HG03097 (cell line): ENCODE data around the gene NFATC1.

ENCODE experiments used
- ATAC-seq: cut with Tn5 transposase; IDR thresholded peaks from one replicate; pipeline ENCODE4 v1.9.1; 2021; ENCODE audit not compliant: unreplicated experiment, low FRiP score

Gene NFATC1

GRCh38 chr18:79420033-79420745 lies 24.5 kb downstream of the NFATC1 start:
- ATAC-seq, result no peak

GRCh38 chr18:79421275-79421857 lies 25.6 kb downstream of the NFATC1 start:
- ATAC-seq, result no peak

- ATAC-seq, result peak; percentile 75
Observed at GRCh38 chr18:79422022-79422782, 26.5 kb downstream of the NFATC1 start.

GRCh38 chr18:79422783-79423165 lies 27.0 kb downstream of the NFATC1 start:
- no peak for ATAC-seq

- ATAC-seq, result no peak
Observed at GRCh38 chr18:79423211-79424007, 27.7 kb downstream of the NFATC1 start.

GRCh38 chr18:79424008-79424565 lies 28.4 kb downstream of the NFATC1 start:
- ATAC-seq, result no peak

- no peak for ATAC-seq
Observed at GRCh38 chr18:79424880-79425568, 29.3 kb downstream of the NFATC1 start.

- no peak for ATAC-seq
Observed at GRCh38 chr18:79425569-79425886, 29.8 kb downstream of the NFATC1 start.

GRCh38 chr18:79426376-79427300 lies 30.9 kb downstream of the NFATC1 start:
- no peak for ATAC-seq

GRCh38 chr18:79427368-79428225 lies 31.9 kb downstream of the NFATC1 start:
- no peak for ATAC-seq

- ATAC-seq, result no peak
Observed at GRCh38 chr18:79428287-79428686, 32.6 kb downstream of the NFATC1 start.

GRCh38 chr18:79429381-79429780 lies 33.7 kb downstream of the NFATC1 start:
- ATAC-seq, result no peak

- ATAC-seq, result no peak
Observed at GRCh38 chr18:79429785-79430281, 34.1 kb downstream of the NFATC1 start.

GRCh38 chr18:79432376-79433120 lies 36.8 kb downstream of the NFATC1 start:
- ATAC-seq, result no peak

GRCh38 chr18:79433431-79433830 lies 37.7 kb downstream of the NFATC1 start:
- no peak for ATAC-seq

GRCh38 chr18:79434607-79435401 lies 39.1 kb downstream of the NFATC1 start:
- ATAC-seq, result no peak
